GM10248 (cell line): Measurements from ENCODE around the gene MTARC1.

Source experiments
- CTCF ChIA-PET: fragments of 300-600 bp; sonication (Branson Sonifier 250); formaldehyde crosslinking; extraction: SDS; loops from one replicate; lab custom pipeline; 2021; ENCODE audit warnings: antibody characterized with exemption; lab: Yijun Ruan, JAX
- POLR2A ChIA-PET: fragments of 350-650 bp; sonication (Branson Sonifier 250); formaldehyde crosslinking; extraction: SDS; loops from one replicate; lab custom pipeline; 2020; ENCODE audit warnings: antibody characterized with exemption; lab: Yijun Ruan, JAX
- DNase-seq: peaks from one replicate; pipeline ENCODE4 v3.0.0; 2012; ENCODE audit errors: extremely low spot score
- TF ChIP-seq, protein P1 (sequence below): IDR thresholded peaks from 2 replicates; pipeline ENCODE4 v1.5.1; 2012; ENCODE audit warnings: mild to moderate bottlenecking, low read depth; ENCODE audit errors: extremely low read depth, missing control alignments, control extremely low read depth

The MTARC1 gene

DNA sequence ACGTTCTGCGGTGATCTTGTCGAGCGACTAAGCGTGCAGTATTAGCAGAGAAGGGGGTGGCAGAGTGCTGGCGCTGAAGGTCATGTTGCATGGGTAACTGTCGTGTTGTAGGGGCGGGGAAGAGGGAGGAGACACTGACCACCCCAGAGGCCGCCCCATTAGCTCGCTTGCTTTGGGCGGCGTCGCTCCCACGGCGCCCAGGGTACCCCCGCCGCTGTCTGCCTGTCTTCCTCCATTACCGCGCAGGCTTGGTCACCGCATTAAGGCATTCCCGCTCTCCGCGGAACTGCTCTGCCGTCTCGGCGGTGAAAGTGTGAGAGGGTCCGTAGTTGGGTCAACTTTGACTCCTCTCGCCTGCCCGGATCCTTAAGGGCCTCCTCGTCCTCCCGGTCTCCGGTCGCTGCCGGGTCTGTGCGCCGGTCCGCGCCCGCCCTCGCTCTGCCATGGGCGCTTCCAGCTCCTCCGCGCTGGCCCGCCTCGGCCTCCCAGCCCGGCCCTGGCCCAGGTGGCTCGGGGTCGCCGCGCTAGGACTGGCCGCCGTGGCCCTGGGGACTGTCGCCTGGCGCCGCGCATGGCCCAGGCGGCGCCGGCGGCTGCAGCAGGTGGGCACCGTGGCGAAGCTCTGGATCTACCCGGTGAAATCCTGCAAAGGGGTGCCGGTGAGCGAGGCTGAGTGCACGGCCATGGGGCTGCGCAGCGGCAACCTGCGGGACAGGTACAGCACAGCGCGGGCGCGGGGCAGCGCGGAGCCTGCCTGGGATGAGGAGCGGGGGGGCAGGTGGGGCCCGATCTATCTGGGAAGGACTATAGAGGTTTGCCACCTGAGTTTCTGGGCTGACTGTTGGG lies 38.4 kb upstream of the MTARC1 start, which contains the start of gene MTARC2:
MTARC2 (plus strand) TSS at position 234 of the 846 bp plus-strand sequence; CDS start at position 444, 210 bp downstream.
- TF ChIP-seq, protein P1, sequence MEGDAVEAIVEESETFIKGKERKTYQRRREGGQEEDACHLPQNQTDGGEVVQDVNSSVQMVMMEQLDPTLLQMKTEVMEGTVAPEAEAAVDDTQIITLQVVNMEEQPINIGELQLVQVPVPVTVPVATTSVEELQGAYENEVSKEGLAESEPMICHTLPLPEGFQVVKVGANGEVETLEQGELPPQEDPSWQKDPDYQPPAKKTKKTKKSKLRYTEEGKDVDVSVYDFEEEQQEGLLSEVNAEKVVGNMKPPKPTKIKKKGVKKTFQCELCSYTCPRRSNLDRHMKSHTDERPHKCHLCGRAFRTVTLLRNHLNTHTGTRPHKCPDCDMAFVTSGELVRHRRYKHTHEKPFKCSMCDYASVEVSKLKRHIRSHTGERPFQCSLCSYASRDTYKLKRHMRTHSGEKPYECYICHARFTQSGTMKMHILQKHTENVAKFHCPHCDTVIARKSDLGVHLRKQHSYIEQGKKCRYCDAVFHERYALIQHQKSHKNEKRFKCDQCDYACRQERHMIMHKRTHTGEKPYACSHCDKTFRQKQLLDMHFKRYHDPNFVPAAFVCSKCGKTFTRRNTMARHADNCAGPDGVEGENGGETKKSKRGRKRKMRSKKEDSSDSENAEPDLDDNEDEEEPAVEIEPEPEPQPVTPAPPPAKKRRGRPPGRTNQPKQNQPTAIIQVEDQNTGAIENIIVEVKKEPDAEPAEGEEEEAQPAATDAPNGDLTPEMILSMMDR, result no peak
- CTCF ChIA-PET, result interaction anchor here (1.1 to 5.2 kb wide), 3 partner anchors 11 to 27 kb away, joined by 3 to 35 read pairs (median 4); no protein-coding TSS in a partner anchor
- peak; percentile 52 for DNase-seq
- POLR2A ChIA-PET, result no interaction called here

DNA sequence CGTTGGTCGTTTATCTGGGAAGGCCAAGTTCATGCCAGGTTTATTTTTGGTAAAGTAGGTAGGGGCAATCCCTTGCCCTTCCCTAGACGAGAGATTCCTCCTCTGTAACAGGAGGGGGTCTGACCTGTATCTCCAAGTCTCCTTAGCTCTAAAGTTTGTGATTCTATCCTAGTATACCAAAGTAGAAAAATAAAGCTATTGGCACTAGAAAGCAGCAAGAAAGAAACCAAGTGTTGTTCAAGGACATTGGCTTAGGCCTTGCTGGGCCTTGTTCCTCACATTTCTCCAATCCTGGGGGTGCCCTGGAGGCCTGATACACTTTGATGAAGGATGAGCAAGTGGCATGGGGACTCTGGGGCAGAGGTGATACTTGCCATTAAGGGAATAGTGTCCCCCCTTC lies 37.8 kb upstream of the MTARC1 start:
- TF ChIP-seq, protein P1, result no peak
- no peak for DNase-seq
- POLR2A ChIA-PET, result no interaction called here
- CTCF ChIA-PET, result interaction anchor here (1.6 to 5.2 kb wide), 2 partner anchors 15 to 26 kb away, joined by 4 to 35 read pairs; no protein-coding TSS in a partner anchor

DNA sequence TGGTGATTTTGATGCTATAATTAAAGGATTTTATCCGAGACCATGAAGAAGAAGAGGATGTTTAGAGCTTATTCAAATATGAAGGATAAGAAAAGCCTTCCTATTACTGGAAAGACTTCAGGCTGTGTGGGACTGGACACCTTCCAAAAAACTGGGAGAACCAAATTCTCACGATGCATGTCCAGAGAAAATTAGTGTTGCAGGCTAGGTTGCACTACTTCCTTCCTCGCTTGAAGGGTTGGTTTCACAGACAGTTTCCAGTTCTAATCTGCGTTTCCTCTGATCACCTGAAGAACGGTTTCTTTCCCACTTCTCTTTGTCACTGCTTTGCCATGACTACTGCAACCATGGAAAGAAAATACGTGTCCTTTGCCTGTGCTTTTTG lies 36.6 kb upstream of the MTARC1 start:
- TF ChIP-seq, protein P1, result no peak
- no peak for DNase-seq
- ChIA-PET POLR2A (no interaction called here), CTCF (interaction anchor here (1.0 to 5.2 kb wide), 2 partner anchors 16 to 60 kb away, joined by 3 to 35 read pairs; no protein-coding TSS in a partner anchor)

DNA sequence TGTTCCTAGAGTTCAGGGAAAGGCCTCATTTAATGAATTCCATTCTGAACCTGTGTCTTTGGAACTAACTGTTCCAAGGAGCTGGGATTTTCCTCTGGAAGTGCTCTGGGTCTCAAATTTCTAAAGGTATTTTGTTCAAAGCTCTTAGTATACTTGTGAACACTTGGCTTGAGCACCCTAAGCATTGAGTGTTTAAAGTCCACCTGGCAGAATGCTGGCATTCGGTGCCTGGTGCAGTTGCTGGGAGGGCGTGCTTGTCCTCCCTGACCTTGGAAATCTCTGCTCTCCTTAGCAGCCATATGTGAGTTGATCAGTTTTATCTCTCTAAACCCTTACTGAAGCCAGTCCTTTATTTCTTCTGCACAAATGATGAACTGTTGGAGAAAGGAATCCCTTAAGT lies 35.6 kb upstream of the MTARC1 start:
- CTCF ChIA-PET, result no interaction called here
- POLR2A ChIA-PET, result no interaction called here
- no peak for DNase-seq
- TF ChIP-seq, protein P1, result no peak

DNA sequence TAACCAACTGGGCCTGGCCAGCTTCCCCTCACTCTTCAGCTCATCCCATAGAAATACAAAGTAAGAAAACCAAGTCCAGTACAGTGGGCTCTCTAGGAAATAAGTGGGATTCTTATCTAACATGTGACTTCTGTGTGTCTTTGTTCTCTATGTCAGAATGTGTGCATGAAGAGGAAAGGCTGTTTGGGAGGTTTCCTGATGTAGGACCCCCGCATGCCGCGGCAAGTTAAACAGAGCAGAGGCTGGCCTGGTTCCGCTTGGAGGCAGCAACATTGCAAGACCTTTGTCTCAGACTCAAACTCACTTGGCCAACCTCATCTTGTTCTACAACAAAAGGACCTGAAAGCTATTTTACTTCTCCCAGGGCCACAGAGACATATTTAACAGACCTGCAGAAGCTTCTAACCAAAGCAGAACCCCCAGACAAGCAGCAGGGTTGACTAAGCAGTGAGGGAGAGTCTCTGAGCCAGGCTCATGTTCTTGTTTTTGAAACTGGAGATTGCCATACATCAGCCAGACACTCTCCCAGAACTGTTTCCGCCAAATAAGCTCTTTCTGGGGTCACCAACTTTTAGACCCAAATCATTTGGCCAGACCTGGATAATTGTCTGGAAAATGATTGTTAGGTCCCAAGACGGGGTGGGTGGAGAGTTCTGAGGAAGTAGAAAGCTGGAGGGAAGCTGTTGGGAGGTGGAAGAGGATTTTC lies 32.3 kb upstream of the MTARC1 start:
- ChIA-PET POLR2A (no interaction called here), CTCF (interaction anchor here (1.2 to 4.2 kb wide), 4 partner anchors 9 to 83 kb away, joined by 3 to 27 read pairs (median 16); no protein-coding TSS in a partner anchor)
- TF ChIP-seq, protein P1, result no peak
- no peak for DNase-seq

DNA sequence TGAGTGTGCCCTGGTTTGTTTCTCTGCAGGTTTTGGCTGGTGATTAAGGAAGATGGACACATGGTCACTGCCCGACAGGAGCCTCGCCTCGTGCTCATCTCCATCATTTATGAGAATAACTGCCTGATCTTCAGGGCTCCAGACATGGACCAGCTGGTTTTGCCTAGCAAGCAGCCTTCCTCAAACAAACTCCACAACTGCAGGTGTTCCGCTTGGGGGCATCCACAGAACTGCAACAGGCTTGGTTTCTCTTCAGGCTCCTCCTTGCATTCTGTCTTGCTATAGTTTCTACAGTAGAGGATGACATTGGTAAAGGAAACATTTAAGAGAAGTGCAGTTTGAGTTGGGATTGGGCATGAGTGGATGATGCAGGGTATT lies 31.8 kb upstream of the MTARC1 start:
- TF ChIP-seq, protein P1, result no peak
- CTCF ChIA-PET, result interaction anchor here (1.2 to 4.2 kb wide), 4 partner anchors 8 to 83 kb away, joined by 3 to 27 read pairs (median 16); no protein-coding TSS in a partner anchor
- DNase-seq, result peak; percentile 11
- POLR2A ChIA-PET, result no interaction called here
